Kasumi-1 (cell line): ENCODE results near the gene TSPAN4.

Source experiments
- DNase-seq, 2 experiments: peaks; one replicate each; lab custom pipeline; 2025; lab: John Stamatoyannopoulos, UW

Gene TSPAN4

GRCh38 chr11:865462-866430, 23.1 kb downstream of the TSPAN4 start:
- no peak for DNase-seq

GRCh38 chr11:866481-866880, 23.8 kb downstream of the TSPAN4 start:
- no peak for DNase-seq

- no peak for DNase-seq
These were observed 25.3 kb downstream of the TSPAN4 start for GRCh38 chr11:867856-868358.

GRCh38 chr11:868394-868793, 25.7 kb downstream of the TSPAN4 start:
- no peak for DNase-seq

- DNase-seq: no peak
These were observed 26.1 kb downstream of the TSPAN4 start for GRCh38 chr11:868802-869201.

- DNase-seq: no peak
These were observed 26.9 kb downstream of the TSPAN4 start for GRCh38 chr11:869399-870126.

GRCh38 chr11:870127-870413, 27.4 kb downstream of the TSPAN4 start:
- DNase-seq: no peak

- DNase-seq: no peak
These were observed 27.8 kb downstream of the TSPAN4 start for GRCh38 chr11:870418-870817.

GRCh38 chr11:871472-871871, 28.8 kb downstream of the TSPAN4 start:
- no peak for DNase-seq

- no peak for DNase-seq
These were observed 30.1 kb downstream of the TSPAN4 start for GRCh38 chr11:872799-873198.

GRCh38 chr11:873706-874105, 31.1 kb downstream of the TSPAN4 start:
- no peak for DNase-seq

- DNase-seq: no peak
These were observed 32.6 kb downstream of the TSPAN4 start for GRCh38 chr11:875203-875602.

- DNase-seq: no peak
These were observed 33.2 kb downstream of the TSPAN4 start for GRCh38 chr11:875769-876301.

GRCh38 chr11:876545-876944, 33.9 kb downstream of the TSPAN4 start:
- DNase-seq: no peak

GRCh38 chr11:877565-877964, 34.9 kb downstream of the TSPAN4 start:
- DNase-seq: no peak

GRCh38 chr11:880447-880846, 37.8 kb downstream of the TSPAN4 start:
- DNase-seq: no peak

GRCh38 chr11:882596-882995, 39.9 kb downstream of the TSPAN4 start:
- peak; percentile 83 to 90 for DNase-seq

GRCh38 chr11:883527-883926, 40.9 kb downstream of the TSPAN4 start:
- DNase-seq: no peak

GRCh38 chr11:884578-885070, 42.0 kb downstream of the TSPAN4 start:
- no peak for DNase-seq

- DNase-seq: no peak
These were observed 43.9 kb downstream of the TSPAN4 start for GRCh38 chr11:886568-886967.

GRCh38 chr11:887589-887988, 44.9 kb downstream of the TSPAN4 start:
- no peak for DNase-seq

- DNase-seq: no peak
These were observed 45.9 kb downstream of the TSPAN4 start for GRCh38 chr11:888310-889212.
